ENCODE results near the gene NTM.

Gene NTM

GRCh38 chr11:131663405-131664200, 293.2 kb downstream of the NTM start:
- POLR2A ChIA-PET: no interaction called here
- Histone ChIP-seq H3K4me3 (ENCODE audit: low read depth, low read length) (no peak overlapping the region), H3K4me1 (ENCODE audit: control insufficient read depth, insufficient read depth, low read length) (no peaks in the 10 kb centered on the region), H3K9me3 (ENCODE audit: control insufficient read depth, insufficient read depth, low read depth, low read length) (no peaks in the 10 kb centered on the region), H3K27ac (ENCODE audit: extremely low read depth, low read depth, low read length) (no peak overlapping the region), H3K36me3 (ENCODE audit: control insufficient read depth in 2 of 2, insufficient read depth in 1 of 2, low read length in 2 of 2) (no peaks in the 10 kb centered on the region)
- CTCF ChIA-PET: interaction anchor here (1.1 to 1.6 kb wide), 3 partner anchors 11 to 599 kb away, joined by 4 to 5 read pairs (median 5); no protein-coding TSS in a partner anchor
- TF ChIP-seq ZNF155 (tag by site-specific recombination; IDR thresholded peaks at IDR 0.05): no peak
- no peak for TF ChIP-seq ZNF184 (tag by site-specific recombination; IDR thresholded peaks at IDR 0.05)
- TF ChIP-seq ZNF670 (tag by site-specific recombination; IDR thresholded peaks at IDR 0.05; ENCODE audit: low read depth): no peak

DNA sequence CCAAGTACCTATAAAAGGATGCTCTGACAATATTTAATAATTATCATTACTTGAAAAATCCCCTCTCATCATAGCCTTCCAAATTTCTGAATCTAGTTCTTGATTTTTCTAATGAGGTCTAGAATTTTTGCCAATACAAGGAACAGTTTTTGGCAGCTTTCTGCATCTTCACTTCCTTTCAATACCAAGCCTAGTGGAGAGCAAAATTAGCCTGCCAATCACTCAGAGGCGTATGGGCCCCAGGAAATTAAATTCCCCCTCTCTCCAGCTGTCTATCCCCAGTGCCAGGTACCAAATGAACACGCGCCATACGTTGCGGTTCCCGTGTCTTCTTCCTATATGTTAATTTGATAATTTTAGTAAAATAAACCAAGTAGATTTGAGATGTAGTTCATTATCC, 293.9 kb downstream of the NTM start:
- CTCF ChIA-PET: interaction anchor here (1.1 to 1.6 kb wide), 3 partner anchors 10 to 600 kb away, joined by 4 to 5 read pairs (median 5); no protein-coding TSS in a partner anchor
- no peaks in the 10 kb centered on the region for H3K4me1 ChIP-seq (ENCODE audit: control insufficient read depth, insufficient read depth, low read length)

GRCh38 chr11:131664816-131665215, 294.4 kb downstream of the NTM start:
- Histone ChIP-seq H3K27ac (ENCODE audit: extremely low read depth, low read depth, low read length) (no peak overlapping the region), H3K36me3 (ENCODE audit: control insufficient read depth in 2 of 2, insufficient read depth in 1 of 2, low read length in 2 of 2) (no peaks in the 10 kb centered on the region), H3K9me3 (ENCODE audit: control insufficient read depth, insufficient read depth, low read depth, low read length) (no peaks in the 10 kb centered on the region), H3K4me1 (ENCODE audit: control insufficient read depth, insufficient read depth, low read length) (no peaks in the 10 kb centered on the region), H3K4me3 (ENCODE audit: low read depth, low read length) (no peak overlapping the region)
- no peak for TF ChIP-seq ZNF221 (tag by site-specific recombination; IDR thresholded peaks at IDR 0.05; ENCODE audit: borderline replicate concordance)
- no peak for TF ChIP-seq ZNF26 (tag by site-specific recombination; IDR thresholded peaks at IDR 0.05)
- no peak for TF ChIP-seq MEIS1 (CRISPR knock-in tag; IDR thresholded peaks at IDR 0.05; ENCODE audit: borderline replicate concordance)
- no peak for TF ChIP-seq KLF10 (tag by site-specific recombination; IDR thresholded peaks at IDR 0.05)
- ChIA-PET CTCF (interaction anchor here (0.6 to 1.5 kb wide), 3 partner anchors 9 to 600 kb away, joined by 3 to 5 read pairs (median 4); no protein-coding TSS in a partner anchor), POLR2A (no interaction called here)

More for the DNA sequence above, 293.9 kb downstream of the NTM start:
- Histone ChIP-seq H3K36me3 (ENCODE audit: control insufficient read depth in 2 of 2, insufficient read depth in 1 of 2, low read length in 2 of 2) (no peaks in the 10 kb centered on the region), H3K4me3 (ENCODE audit: low read depth, low read length) (no peak overlapping the region), H3K9me3 (ENCODE audit: control insufficient read depth, insufficient read depth, low read depth, low read length) (no peaks in the 10 kb centered on the region), H3K27ac (ENCODE audit: extremely low read depth, low read depth, low read length) (no peak overlapping the region)
- TF ChIP-seq ZNF10 (tag by site-specific recombination; IDR thresholded peaks at IDR 0.05): no peak
- no peak for TF ChIP-seq HOXA7 (CRISPR knock-in tag; IDR thresholded peaks at IDR 0.05; ENCODE audit: borderline replicate concordance)
- POLR2A ChIA-PET: no interaction called here

GRCh38 chr11:131665344-131665968, 295.0 kb downstream of the NTM start:
- no peak overlapping the region for H3K27ac ChIP-seq (ENCODE audit: extremely low read depth, low read depth, low read length)
- no peaks in the 10 kb centered on the region for H3K36me3 ChIP-seq (ENCODE audit: control insufficient read depth in 2 of 2, insufficient read depth in 1 of 2, low read length in 2 of 2)

More at GRCh38 chr11:131665344-131665968, 295.0 kb downstream of the NTM start:
- CTCF ChIA-PET: interaction anchor here (0.5 to 0.9 kb wide), 4 partner anchors 9 to 312 kb away, joined by 3 to 6 read pairs (median 3); no protein-coding TSS in a partner anchor
- H3K9me3 ChIP-seq (ENCODE audit: control insufficient read depth, insufficient read depth, low read depth, low read length): no peaks in the 10 kb centered on the region
- H3K4me1 ChIP-seq (ENCODE audit: control insufficient read depth, insufficient read depth, low read length): no peaks in the 10 kb centered on the region
- POLR2A ChIA-PET: no interaction called here
- no peak for TF ChIP-seq GFI1B (tag by site-specific recombination; IDR thresholded peaks at IDR 0.05)
- no peak for TF ChIP-seq ZNF768 (tag by site-specific recombination; IDR thresholded peaks at IDR 0.05)
- TF ChIP-seq ZNF398 (tag by site-specific recombination; IDR thresholded peaks at IDR 0.05): no peak
- TF ChIP-seq ZNF274 (IDR thresholded peaks at IDR 0.05; ENCODE audit: low read length): no peak
- no peak for TF ChIP-seq ZNF274 (tag by site-specific recombination; IDR thresholded peaks at IDR 0.05; ENCODE audit: borderline replicate concordance)
- no peak for TF ChIP-seq ZNF530 (tag by site-specific recombination; IDR thresholded peaks at IDR 0.05; ENCODE audit: low read depth)
- H3K4me3 ChIP-seq (ENCODE audit: low read depth, low read length): no peak overlapping the region

All from HEK293 (cell line).